AG20443 (cell line): ENCODE results near the gene MOCOS.

Source experiments
- DNase-seq: peaks from one replicate; pipeline ENCODE4 v3.0.0; 2012; ENCODE audit warnings: low spot score, mixed read lengths

The MOCOS gene

DNA sequence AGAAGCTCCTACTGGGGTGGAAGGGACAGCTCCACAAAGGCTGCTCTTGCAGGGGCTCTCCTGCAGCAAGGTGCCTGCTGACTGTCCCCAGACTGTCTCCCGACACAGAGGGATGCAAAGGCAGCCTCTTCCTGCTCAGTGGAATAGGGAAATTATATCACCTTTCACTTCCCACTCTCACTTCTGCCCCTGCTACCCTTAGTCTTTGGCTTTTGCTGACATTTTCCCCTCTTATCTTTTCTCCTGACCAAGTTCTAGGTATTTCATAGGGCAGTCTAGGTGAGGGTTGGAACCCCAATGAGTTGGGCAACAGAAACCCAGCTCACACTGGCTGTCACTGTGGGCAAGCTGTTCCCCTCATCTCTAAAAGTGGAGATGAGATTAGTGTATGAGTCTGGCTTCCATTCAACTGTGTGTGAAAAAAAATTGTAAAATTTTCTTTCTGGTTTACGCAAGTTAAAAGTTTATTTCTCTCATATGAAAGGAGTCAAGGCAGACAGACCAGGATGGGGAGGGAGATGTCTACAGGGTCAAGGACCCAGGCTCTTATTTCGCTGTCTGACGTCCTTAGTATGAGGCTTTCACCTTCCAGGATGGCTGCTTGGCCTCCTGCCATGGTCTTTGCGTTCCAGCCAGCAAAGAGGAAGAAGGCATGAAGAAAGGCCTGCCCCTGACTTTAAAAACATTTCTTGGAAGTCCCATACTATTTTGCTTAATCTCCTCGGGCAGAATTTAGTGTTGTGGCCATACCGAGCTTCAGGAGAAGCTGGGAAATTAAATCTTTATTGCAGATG is 7.5 kb upstream of the MOCOS start:
- DNase-seq, result no peak

DNA sequence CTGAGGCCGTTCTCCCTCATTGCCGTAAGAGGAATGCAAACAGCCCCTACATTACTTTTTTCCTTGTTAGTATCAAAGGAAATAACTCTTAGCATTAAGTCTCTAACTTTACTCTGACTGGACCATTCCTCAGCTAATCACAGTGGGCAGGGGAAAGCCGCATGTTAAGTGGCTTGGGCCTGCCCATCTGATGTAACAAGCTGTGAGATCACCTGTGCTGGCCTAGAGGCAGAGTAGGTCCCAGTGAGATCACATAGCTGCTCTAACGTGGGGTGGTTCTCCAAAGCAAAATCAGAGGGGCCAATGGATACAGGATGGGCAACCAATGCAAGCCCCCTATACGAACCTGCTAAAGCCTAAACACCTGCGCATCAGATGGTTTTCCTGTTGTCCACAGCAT is 5.9 kb upstream of the MOCOS start:
- DNase-seq, result no peak

DNA sequence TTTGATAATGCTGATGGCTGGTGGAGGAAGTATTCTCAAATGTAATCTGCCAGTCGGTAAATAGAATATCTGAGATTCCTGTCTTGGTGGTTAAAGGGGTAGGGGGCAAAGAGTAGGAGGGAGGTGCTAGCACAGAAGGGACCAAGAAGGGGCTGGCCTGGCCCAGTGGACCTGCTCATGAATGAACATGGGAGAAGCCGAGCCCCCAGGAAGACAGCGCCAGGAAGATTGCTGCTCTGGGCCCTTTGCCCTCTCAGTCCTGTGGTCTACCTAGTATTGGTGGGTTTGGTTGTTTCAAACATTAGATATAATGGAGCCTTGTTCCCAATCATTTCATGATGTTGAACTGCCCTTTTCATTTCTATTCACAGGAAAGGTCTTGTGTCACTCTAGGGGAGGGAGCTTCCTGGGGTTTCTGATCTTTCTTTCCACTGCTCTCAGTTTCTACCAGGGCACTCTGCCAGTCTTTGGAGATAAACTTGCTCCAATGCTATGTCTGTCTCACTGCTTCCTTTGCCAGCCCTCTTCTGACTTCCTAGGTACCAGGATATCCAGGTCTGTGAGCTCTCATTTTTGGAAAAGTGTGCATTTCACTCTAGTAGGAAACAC is 5.3 kb upstream of the MOCOS start:
- no peak for DNase-seq

DNA sequence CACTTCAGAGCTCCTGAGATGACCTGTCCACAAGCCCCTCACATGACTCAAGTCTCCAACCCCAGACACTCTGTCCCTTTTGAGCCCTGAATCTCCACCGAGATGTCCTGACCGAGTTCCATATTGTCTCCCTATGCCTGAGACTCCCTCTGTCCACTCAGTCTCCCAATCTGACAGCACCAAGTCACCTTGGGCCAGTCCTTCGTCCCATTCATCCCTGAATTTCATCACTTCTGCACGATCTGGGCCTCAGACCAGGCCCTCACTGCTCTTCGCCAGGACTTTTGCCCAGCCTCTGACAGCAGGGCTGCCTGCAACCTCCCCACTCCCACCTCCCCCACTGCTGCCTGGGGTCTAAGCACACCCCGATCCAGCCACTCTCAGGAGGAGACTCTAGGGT is 4.3 kb upstream of the MOCOS start:
- DNase-seq, result no peak

DNA sequence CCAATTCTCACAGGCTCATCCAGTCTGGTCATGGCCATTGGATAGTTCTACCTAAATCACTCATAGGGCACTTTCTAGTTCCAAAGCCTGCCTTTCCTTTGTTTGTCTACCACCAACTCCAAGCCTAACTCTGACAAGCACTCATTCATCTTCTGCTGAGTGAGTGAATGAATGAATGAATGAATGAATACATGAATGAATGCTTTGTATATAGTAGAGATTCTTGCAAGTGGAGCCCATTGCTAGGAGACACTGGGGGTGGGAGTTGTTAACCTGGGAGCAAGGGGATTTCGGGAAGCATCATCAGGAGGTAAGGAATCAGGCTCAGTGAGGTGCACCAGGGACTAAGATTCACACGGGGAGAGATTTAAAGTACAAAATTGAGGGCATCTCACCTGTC is 3.3 kb upstream of the MOCOS start:
- no peak for DNase-seq

DNA sequence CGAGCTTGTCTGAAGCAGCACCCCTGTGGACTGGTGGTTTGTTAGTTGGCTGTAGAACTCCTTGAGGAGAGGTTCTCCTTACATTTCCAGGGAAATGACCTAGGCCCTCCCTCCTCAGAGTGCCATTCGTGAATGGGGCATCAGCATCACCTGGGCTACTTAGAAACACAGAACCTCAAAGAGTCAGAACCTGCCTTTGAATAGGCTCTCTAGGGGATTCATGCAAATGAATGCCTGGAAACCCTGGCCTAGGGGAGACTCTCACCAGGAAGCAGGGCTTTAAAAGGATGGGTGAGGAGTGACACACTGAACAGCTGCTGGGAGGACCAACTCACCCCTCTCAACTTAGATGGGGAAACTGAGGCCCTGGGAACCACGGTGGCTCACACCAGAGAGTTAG is 2.1 kb upstream of the MOCOS start:
- no peak for DNase-seq

DNA sequence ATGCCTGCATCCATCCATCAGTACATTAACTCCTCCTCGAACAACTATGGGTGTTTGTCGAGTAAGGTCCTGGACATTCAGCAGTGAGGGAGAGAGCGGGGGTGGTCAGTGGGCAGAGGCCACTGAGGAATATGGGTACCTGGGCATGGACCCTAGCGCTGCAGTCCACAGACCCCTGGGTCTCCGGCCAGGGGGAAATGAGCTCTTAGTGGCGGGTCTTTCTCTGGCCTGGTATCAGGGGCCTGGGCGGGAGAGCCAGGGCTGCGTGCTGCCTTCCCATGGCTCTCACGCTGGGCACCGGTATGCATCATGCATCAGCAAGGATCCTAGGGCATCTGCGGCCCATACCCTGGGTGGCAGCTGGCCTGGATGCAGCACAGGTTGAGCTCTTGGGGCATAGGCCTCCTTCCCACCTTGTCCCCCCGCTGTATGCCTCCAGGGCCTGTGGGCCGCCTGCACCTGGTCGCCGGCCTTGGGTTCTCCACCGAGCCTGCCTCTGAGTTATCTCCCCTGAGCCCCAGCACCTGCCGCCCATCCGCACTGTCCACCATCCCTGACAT is 1.3 kb upstream of the MOCOS start:
- DNase-seq, result no peak

DNA sequence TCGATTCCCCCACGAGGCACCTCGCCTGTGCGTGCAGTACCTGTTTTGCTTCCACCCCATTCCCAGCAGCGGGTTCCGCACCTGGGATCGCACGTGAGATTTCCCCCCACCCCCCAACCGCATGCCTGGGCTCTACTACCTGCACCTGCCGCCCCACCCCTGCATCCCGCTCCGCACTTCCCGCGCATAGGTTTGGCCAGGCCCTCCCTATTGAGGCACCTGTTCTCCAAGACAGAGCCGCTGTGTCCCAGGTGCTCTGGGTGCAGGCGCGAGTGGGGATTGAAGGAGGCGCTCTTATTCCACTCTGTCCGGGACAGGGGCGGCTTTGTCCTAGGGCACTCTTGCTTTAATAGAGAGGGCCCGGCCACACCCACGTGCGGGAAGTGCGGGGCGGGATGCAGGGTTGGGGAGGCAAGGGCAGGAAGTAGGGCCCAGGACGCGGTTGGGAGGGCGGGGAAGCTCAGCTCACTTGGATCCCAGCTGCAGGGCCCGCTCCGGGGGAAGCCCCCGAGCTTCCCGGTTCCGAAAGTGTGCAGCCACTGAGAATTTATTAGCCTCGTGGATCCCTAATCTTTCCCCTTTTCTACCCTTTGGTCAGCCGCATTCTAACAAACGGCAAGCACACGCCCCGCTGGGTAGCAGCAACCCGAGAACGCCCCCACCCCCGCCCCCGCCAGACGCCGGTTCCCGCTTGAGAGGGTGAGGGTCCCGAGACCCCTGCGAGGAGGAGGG is 670 bp upstream of the MOCOS start:
- peak; percentile 72 for DNase-seq

DNA sequence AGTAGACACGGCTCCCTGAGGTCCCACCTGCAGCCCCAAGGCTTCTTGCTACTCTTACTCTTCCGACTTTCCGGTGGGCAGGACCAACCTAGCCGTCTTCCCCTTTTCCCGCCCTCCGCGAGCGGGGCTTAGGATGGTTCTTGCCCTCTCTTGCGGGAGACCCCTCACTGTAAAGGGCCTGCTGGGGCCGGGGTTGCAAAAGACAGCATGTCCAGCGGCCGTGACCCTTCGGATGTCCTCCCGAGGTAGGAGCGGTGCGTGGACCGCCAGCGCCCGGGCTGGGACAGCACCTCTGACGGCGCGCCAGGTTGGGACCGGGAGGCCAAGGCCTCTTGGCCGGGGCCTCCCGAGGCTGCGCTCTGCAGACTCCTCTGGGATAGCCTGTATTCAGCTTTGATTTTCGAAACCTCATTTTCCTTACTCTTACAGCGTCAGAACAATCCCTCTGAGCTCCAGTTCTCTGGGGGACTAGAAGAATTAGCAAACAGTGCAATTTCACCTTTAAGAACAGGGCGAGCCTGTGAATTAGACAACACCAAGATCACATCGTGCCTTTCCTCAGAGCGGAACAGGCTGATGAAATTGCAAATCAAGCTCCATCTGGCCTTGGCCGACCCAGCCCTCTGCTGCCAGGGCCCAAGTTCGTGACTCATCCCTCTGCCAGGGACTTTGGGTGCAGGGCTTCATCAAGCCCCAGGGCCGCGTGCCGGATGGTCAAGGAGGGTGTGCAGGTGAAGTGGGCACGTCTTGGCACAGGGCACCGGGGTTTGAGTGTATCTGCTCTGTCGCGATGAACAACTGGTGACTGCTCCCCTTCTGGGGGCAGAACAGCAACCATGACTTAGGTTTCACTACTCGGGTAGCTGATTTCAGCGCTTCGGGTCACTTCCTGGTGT is 777 bp downstream of the MOCOS start:
- DNase-seq, result peak; percentile 82

DNA sequence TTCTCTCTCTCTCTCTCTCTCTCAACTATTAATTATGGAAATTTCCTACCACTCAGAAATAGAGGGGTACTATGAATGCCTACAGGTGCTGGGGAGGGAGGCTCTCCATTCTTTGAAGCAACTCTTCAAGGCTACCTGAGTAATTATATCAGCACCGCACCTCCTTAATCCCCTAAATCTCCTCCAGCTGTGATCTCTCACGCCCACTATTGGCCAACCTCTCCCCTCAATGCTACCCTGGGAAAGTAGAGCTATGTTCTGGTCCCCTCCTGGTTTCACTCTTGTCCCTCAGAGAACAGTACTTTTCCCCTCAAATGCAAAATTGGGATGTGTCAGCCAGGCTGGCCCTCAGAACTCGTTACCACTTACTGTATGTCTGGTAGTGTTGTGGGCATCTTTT is 1.6 kb downstream of the MOCOS start:
- no peak for DNase-seq

DNA sequence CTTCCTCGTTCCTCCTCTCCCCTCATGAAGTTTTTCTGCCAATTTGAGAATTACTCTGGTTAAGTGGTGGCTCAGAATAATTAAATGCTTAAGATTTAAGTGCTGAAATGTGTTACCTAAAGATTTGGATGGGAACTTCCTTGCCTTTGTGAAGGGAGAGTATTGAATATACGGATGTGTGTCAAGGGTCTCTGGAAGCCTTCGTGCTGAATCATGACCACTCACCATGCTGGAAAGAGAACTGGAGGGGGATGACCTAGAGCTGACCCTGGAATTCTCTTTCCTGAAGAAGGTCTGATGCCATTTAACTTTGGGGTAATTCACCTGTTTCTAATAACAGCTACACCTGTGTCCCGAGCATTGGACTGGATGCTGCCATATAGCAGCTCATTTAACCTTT is 2.2 kb downstream of the MOCOS start:
- DNase-seq, result no peak

DNA sequence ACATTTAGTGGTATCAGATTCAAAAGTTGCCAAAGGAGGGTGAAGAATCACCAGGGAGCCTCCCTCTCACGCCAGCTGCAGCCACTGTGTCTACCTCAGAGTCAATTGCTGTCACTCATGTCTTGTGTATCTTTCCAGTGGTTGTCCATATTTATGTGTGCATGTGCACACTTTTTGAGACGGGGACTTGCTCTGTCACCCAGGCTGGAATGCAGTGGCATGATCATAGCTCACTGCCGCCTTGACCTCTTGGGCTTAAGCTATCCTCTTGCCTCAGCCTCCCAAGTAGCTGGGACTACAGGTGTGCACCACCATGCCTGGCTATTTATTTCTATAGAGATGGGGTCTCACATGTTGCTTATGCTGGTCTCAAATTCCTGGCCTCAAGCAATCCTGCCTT is 4.0 kb downstream of the MOCOS start:
- no peak for DNase-seq

DNA sequence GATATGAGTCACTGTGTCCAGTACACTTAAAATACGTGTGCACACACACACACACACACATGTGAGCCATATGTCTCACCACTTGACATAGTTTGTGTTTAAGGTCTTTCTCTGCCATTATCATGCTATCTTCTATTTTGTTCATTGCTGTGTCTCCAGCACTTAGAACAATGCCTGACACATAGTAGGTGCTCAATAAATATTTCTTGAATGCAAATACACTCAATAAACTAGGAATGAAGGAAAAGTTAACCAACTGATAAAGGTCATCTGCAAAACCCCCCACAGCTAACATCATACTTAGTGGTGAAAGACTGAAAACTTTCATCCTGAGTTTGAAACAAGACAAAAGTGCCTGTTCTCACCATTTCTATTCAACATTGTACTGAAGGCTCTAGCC is 4.4 kb downstream of the MOCOS start:
- DNase-seq, result no peak

DNA sequence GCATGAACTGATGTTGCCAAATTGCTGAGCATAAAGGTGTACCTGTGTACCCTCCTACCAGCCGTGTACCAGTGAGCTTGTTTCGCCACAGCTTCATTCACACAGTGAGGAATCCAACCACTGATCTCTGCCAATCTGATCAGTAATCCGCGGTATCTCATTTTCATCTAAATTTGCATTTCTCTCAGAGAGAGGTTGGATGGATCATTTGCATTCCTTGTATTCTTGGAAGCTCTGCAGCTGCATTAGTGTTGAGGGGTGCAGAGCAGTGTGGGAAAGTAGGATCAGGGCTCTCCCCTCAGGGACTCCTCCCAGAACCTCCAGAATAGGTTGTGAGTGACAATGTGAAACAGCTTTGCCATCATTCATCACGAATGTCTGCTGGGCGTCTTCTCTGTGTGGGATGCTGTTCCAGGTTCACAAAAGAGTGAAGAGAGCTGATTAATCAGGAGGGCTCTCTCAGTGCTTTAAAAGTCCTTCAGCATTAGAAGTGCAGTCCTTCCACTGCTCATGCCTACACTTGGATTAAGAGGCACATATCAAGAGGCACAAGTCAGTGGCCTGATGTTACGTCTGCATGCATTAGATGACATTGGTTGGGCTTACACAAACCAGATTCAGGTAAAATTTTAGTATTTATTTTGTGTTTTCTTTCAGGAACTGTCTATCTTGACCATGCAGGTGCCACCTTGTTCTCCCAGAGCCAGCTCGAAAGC is 7.5 kb downstream of the MOCOS start:
- DNase-seq, result no peak

DNA sequence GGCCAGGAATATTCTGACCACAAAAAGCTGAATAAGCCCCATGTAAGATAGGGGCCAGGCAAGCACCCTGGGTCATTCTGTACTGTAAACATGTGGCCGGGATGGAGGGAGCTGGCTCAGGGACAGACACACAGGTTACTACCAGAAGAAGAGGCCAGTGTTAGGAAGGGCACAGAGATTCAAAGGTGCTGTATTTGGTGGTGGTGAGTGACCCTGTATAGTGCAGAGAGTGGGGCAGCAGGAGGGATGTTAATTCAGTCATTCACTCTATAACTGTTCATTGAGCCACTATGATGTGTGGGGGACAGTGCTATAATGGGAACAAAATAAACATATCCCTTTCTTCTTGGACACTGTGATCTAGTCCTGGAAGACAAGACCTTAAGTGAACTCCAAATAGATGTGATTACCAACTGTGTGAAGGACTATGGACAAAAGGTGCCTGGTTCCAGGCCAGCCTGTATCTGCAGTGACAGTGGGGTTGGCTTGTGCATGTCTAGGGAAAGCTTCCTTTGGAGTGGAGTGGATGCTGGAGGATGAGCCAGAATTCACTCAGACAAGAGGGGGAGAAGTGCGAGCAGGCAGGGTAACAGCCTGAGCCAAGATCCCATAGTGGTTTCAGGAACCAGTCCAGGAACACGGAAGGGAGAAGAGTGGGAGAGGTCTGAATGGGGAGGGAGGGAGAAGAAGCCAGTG is 8.3 kb downstream of the MOCOS start:
- DNase-seq, result no peak

DNA sequence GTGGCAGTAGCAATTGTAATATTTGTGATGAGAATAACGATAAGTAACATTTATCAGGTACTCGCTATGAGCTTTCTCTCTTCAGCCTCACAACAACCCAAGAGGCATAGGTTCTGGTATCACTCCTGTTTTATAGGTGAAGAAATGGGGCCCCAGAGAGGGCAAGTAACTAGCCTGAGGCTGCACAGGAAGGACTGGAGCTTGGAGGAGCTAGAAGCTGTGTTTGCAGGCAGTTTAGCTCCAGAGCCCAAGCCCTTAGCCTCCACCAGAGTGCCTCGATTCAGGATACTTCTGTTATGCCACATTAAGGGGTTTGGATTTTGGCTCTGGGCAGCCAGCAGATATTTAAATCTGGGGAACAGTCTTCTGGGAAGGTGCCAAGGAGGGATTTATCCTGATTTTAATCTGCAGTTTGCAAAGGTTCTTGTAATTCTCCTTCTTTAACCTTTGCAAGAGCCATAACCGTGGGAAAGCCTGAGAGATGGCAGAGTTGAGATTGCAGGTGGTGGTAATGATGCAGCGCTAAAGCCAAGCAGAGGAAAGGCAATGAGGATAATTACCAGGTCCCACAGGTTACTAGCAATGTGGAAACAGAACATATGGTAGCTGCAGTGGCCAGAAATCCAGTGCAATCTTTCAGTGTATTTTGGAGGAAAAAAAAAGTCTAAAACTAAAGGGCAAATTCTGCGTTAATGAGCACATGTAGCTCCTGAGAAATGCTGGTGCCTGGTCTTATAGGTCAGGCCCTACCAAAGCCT is 9.1 kb downstream of the MOCOS start:
- DNase-seq, result no peak

DNA sequence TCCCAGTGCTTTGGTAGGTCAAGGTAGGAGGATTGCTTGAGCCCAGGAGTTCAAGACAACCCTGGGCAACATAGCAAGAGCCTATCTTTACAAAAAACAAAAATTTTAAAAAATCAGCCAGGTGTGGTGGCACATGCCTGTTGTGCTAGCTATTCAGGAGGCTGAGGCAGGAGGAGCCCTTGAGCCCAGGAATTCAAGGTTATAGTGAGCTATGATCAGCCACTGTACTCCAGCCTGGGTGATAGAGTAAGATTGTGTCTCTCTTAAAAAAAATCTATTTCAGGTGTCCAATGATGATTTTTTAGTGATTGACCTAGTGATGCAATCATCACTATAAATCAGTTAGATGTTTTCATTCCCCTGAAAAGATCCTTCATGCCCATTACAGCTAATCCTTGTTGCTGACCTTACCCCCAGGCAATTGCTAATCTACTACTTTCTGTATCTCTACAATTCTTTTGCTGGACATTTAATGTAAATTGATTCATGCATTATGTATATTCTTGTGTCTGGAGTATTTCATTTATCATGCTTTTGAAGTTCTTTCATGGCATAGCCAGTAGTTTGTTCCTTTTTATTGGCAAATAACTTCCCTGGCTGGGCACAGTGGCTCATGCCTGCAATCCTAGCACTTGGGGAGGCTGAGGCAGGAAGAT is 10.3 kb downstream of the MOCOS start:
- DNase-seq, result no peak

DNA sequence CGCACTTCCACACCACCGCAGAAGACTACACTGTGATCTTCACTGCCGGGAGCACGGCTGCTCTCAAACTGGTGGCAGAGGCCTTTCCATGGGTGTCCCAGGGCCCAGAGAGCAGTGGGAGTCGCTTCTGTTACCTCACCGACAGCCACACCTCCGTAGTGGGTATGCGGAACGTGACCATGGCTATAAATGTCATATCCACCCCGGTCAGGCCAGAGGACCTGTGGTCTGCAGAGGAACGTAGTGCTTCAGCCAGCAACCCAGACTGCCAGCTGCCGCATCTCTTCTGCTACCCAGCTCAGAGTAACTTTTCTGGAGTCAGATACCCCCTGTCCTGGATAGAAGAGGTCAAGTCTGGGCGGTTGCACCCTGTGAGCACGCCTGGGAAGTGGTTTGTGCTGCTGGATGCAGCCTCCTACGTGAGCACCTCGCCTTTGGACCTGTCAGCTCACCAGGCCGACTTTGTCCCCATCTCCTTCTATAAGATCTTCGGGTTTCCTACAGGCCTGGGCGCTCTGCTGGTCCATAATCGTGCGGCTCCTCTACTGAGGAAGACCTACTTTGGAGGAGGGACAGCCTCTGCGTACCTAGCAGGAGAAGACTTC is 12.5 kb downstream of the MOCOS start:
- no peak for DNase-seq

DNA sequence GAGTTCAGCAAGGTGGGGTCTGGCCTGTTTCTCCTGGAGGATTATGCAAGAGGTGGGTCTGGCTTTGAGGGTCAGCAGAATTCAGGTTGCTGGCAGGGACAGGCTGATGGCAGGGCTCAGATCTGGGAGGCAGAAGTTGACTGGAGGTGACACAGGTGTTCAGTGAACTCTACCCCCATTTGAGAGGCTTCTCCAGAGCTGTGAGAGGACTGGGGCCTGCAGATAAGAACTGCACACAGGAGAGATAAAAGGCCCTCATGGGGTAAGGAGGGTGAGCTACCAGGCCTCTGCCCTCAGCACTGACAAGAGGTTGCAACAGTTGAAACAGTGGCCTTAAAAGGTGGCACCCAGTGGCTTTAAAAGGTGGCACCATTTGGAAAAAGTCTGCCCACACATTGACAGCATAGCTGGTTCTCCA is 13.1 kb downstream of the MOCOS start:
- no peak for DNase-seq
